GM23338 (cell line): ENCODE results near the gene TMPRSS13. TPM values are rescaled to one million over a fixed set of nuclear protein-coding genes. Genes with fewer than 3 reads are reported as not detected.

Experiments
- ATAC-seq: fragments of 200-7000 bp; cut with Tn5 transposase; 3 replicates; pipeline ENCODE4 v1.9.1; 2020
- DNase-seq: peaks from one replicate; pipeline ENCODE4 v3.0.0-alpha.2; 2015; ENCODE audit warnings: low spot score
- H2AFZ ChIP-seq: fragments of 200-600 bp; sonication (generic); 2 replicates; pipeline ENCODE4 v1.8.0; 2016; ENCODE audit warnings: antibody characterized with exemption, mild to moderate bottlenecking, moderate library complexity
- H3F3A ChIP-seq: fragments of 200-600 bp; sonication (generic); replicated peaks from 2 replicates; pipeline ENCODE4 v1.8.0; 2017; ENCODE audit warnings: antibody characterized with exemption, mixed run types, low read depth
- H3K27ac ChIP-seq: fragments of 200-600 bp; sonication (generic); 2 replicates; pipeline ENCODE4 v1.6.1; 2016; ENCODE audit warnings: low read depth
- H3K27me3 ChIP-seq: fragments of 200-600 bp; sonication (generic); 2 replicates; pipeline ENCODE4 v1.8.0; 2016; ENCODE audit warnings: mild to moderate bottlenecking, mixed run types, moderate library complexity; ENCODE audit not compliant: insufficient read depth
- H3K36me3 ChIP-seq: fragments of 200-600 bp; sonication (generic); 2 replicates; pipeline ENCODE4 v1.8.0; 2016; ENCODE audit warnings: mild to moderate bottlenecking; ENCODE audit not compliant: insufficient read depth
- H3K4me1 ChIP-seq: fragments of 200-600 bp; sonication (generic); 2 replicates; pipeline ENCODE4 v1.8.0; 2016; ENCODE audit warnings: mild to moderate bottlenecking, moderate library complexity; ENCODE audit not compliant: insufficient read depth
- H3K4me2 ChIP-seq: fragments of 200-600 bp; sonication (generic); 2 replicates; pipeline ENCODE4 v1.7.1; 2017; ENCODE audit warnings: mixed run types
- H3K4me3 ChIP-seq: fragments of 200-600 bp; sonication (generic); 2 replicates; pipeline ENCODE4 v1.6.1; 2016; ENCODE audit warnings: mixed run types
- H3K79me2 ChIP-seq: fragments of 200-600 bp; sonication (generic); replicated peaks from 2 replicates; pipeline ENCODE4 v1.8.0; 2017; ENCODE audit warnings: mild to moderate bottlenecking; ENCODE audit not compliant: insufficient read depth
- H3K9me2 ChIP-seq: fragments of 200-600 bp; sonication (generic); 2 replicates; pipeline ENCODE4 v1.8.0; 2017; ENCODE audit not compliant: insufficient read depth
- H4K20me1 ChIP-seq: fragments of 200-600 bp; sonication (generic); replicated peaks from 2 replicates; pipeline ENCODE4 v1.8.0; 2017; ENCODE audit warnings: mild to moderate bottlenecking; ENCODE audit not compliant: insufficient read depth
- H3K27ac Mint-ChIP-seq: 2 replicates; pipeline ENCODE4 v1.8.0; 2020; ENCODE audit warnings: inconsistent platforms, mild to moderate bottlenecking, moderate library complexity, mixed read lengths
- H3K27me3 Mint-ChIP-seq: 3 replicates; pipeline ENCODE4 v1.8.0; 2022; ENCODE audit warnings: low read depth, mild to moderate bottlenecking, moderate library complexity, mixed read lengths, inconsistent platforms; ENCODE audit not compliant: insufficient read depth, poor library complexity
- H3K36me3 Mint-ChIP-seq: 3 replicates; pipeline ENCODE4 v1.8.0; 2021; ENCODE audit warnings: low read depth, mild to moderate bottlenecking, inconsistent platforms, moderate library complexity, mixed read lengths
- H3K4me1 Mint-ChIP-seq: 3 replicates; pipeline ENCODE4 v1.8.0; 2020; ENCODE audit warnings: mild to moderate bottlenecking, inconsistent platforms, mixed read lengths
- H3K4me3 Mint-ChIP-seq: 3 replicates; pipeline ENCODE4 v1.8.0; 2021; ENCODE audit warnings: moderate library complexity, mild to moderate bottlenecking, inconsistent platforms, mixed read lengths
- H3K9me3 Mint-ChIP-seq: 3 replicates; pipeline ENCODE4 v1.8.0; 2020; ENCODE audit warnings: moderate library complexity, mild to moderate bottlenecking, inconsistent platforms, mixed read lengths
- CREB1 ChIP-seq: fragments of 250-450 bp; sonication (Bioruptor Pico); IDR thresholded peaks from 2 replicates; pipeline ENCODE4 v1.5.0; 2020; ENCODE audit warnings: low read depth, mild to moderate bottlenecking, moderate library complexity
- CTCF ChIP-seq, 2 experiments: fragments of 200-600 bp in 1 of 2; sonication (generic) in 1 of 2; conservative IDR thresholded peaks; 2 replicates each; pipeline versions ENCODE4 v1.5.1 to v1.6.1; 2016 to 2017; ENCODE audit warnings: antibody characterized with exemption in 2 of 2, low read depth in 2 of 2, mild to moderate bottlenecking in 2 of 2, moderate library complexity in 1 of 2
- ETS1 ChIP-seq: IDR thresholded peaks from 2 replicates; pipeline ENCODE4 v1.6.1; 2016; ENCODE audit warnings: antibody characterized with exemption
- EZH2 ChIP-seq: fragments of 200-600 bp; sonication (generic); IDR thresholded peaks from one replicate; pipeline ENCODE4 v1.8.0; 2017; ENCODE audit warnings: antibody characterized with exemption, mild to moderate bottlenecking, low read depth; ENCODE audit not compliant: unreplicated experiment
- EZH2phosphoT487 ChIP-seq: fragments of 200-600 bp; sonication (generic); IDR thresholded peaks from one replicate; pipeline ENCODE4 v1.8.1; 2018; ENCODE audit warnings: antibody characterized with exemption; ENCODE audit not compliant: unreplicated experiment
- JUNB ChIP-seq: IDR thresholded peaks from one replicate; pipeline ENCODE4 v1.6.1; 2016; ENCODE audit warnings: antibody characterized with exemption; ENCODE audit not compliant: unreplicated experiment
- NANOG ChIP-seq: IDR thresholded peaks from 2 replicates; pipeline ENCODE4 v1.6.1; 2016; ENCODE audit warnings: antibody characterized with exemption, borderline replicate concordance
- POLR2AphosphoS5 ChIP-seq: IDR thresholded peaks from 2 replicates; pipeline ENCODE4 v1.6.1; 2016; ENCODE audit warnings: antibody characterized with exemption, low read depth
- STAT1 ChIP-seq: IDR thresholded peaks from one replicate; pipeline ENCODE4 v1.6.1; 2016; ENCODE audit warnings: antibody characterized with exemption; ENCODE audit not compliant: unreplicated experiment
- ZNF114 ChIP-seq: fragments of 250-450 bp; sonication (Bioruptor Pico); IDR thresholded peaks from 2 replicates; pipeline ENCODE4 v1.5.0; 2020; ENCODE audit warnings: mild to moderate bottlenecking, moderate library complexity
- ZNF331 ChIP-seq: fragments of 250-450 bp; sonication (Bioruptor Pico); IDR thresholded peaks from 2 replicates; pipeline ENCODE4 v1.5.0; 2020; ENCODE audit warnings: low read depth, mild to moderate bottlenecking, moderate library complexity
- ZNF462 ChIP-seq: fragments of 250-450 bp; sonication (Bioruptor Pico); IDR thresholded peaks from 2 replicates; pipeline ENCODE4 v1.5.0; 2020; ENCODE audit warnings: mild to moderate bottlenecking, moderate library complexity
- polyA plus RNA-seq: library from polyadenylated mRNA; unstranded; fragments of >200 nt; fragmentation: Nextera tagmentation; extraction: Ambion mirVana; gene quantifications from 2 replicates; pipeline ENCODE4 v1.2.1, GENCODE V29; 2016
- total RNA-seq: library from RNA; depleted of rRNA; stranded (reverse); fragments of >200 nt; shearing (Covaris generic); gene quantifications from 2 replicates; pipeline ENCODE4 v1.2.3, GENCODE V29; 2014
- TF ChIP-seq, protein P1 (sequence below): IDR thresholded peaks from one replicate; pipeline ENCODE4 v1.6.1; 2018; ENCODE audit warnings: antibody characterized with exemption; ENCODE audit not compliant: unreplicated experiment

Gene TMPRSS13
- total and polyA plus RNA-seq, 2 experiments from 2014 or later, result 0.31 TPM; not detected in 1

- TF ChIP-seq EZH2 (no peak), EZH2phosphoT487 (no peak), JUNB (no peak), ETS1 (no peak), NANOG (no peak), ZNF331 (CRISPR knock-in tag) (no peak), POLR2AphosphoS5 (no peak), CTCF (conservative IDR thresholded peaks at IDR 0.05; ENCODE audit: low read depth in 2 of 2) (no peak), STAT1 (no peak), CREB1 (no peak), ZNF114 (CRISPR knock-in tag) (no peak), ZNF462 (no peak)
- TF ChIP-seq, protein P1, sequence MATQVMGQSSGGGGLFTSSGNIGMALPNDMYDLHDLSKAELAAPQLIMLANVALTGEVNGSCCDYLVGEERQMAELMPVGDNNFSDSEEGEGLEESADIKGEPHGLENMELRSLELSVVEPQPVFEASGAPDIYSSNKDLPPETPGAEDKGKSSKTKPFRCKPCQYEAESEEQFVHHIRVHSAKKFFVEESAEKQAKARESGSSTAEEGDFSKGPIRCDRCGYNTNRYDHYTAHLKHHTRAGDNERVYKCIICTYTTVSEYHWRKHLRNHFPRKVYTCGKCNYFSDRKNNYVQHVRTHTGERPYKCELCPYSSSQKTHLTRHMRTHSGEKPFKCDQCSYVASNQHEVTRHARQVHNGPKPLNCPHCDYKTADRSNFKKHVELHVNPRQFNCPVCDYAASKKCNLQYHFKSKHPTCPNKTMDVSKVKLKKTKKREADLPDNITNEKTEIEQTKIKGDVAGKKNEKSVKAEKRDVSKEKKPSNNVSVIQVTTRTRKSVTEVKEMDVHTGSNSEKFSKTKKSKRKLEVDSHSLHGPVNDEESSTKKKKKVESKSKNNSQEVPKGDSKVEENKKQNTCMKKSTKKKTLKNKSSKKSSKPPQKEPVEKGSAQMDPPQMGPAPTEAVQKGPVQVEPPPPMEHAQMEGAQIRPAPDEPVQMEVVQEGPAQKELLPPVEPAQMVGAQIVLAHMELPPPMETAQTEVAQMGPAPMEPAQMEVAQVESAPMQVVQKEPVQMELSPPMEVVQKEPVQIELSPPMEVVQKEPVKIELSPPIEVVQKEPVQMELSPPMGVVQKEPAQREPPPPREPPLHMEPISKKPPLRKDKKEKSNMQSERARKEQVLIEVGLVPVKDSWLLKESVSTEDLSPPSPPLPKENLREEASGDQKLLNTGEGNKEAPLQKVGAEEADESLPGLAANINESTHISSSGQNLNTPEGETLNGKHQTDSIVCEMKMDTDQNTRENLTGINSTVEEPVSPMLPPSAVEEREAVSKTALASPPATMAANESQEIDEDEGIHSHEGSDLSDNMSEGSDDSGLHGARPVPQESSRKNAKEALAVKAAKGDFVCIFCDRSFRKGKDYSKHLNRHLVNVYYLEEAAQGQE, result no peak
- Mint-ChIP-seq H3K27me3 (peaks cover 6% of the 10 kb centered on the region), H3K4me3 (no peak overlapping the region), H3K36me3 (no peaks in the 10 kb centered on the region), H3K4me1 (peaks cover 2% of the 10 kb centered on the region), H3K9me3 (no peaks in the 10 kb centered on the region), H3K27ac (no peak overlapping the region)
- H3K79me2 ChIP-seq, result no peaks in the 10 kb centered on the region
- no peaks in the 10 kb centered on the region for H4K20me1 ChIP-seq
- no peak overlapping the region for H3K4me2 ChIP-seq
- no peaks in the 10 kb centered on the region for H3K27me3 ChIP-seq
- H3F3A ChIP-seq, result no peaks in the 10 kb centered on the region
- DNase-seq, result no peak
- H3K4me1 ChIP-seq, result no peaks in the 10 kb centered on the region
- ATAC-seq, result no peak
- H2AFZ ChIP-seq, result no peak overlapping the region
- H3K4me3 ChIP-seq, result no peak overlapping the region
- H3K36me3 ChIP-seq, result no peaks in the 10 kb centered on the region
- 0 out of 2 replicates have a peak, but pooled peaks cover 2% of the 10 kb centered on the region for H3K9me2 ChIP-seq
- H3K27ac ChIP-seq, result no peak overlapping the region
Measured at GRCh38 chr11:117923275-117923674, 5.9 kb downstream of the TMPRSS13 start.
